Mammary epithelial cell (primary cell): ENCODE results near the gene CRB2.

Experiments
- EZH2 ChIP-seq: IDR thresholded peaks from 2 replicates; pipeline ENCODE4 v1.6.1; 2012; ENCODE audit warnings: low read length, inconsistent platforms, borderline replicate concordance
- TF ChIP-seq, protein P1 (sequence below), 2 donors: IDR thresholded peaks in 1 of 2; conservative IDR thresholded peaks in 1 of 2; 2 replicates each; pipeline ENCODE4 v1.5.1; 2011 to 2012; ENCODE audit warnings: inconsistent platforms in 2 of 2, low read length in 2 of 2, mild to moderate bottlenecking in 2 of 2, control low read depth in 1 of 2, low read depth in 1 of 2; ENCODE audit not compliant: insufficient read depth in 1 of 2; ENCODE audit errors: extremely low read depth in 1 of 2

DNA sequence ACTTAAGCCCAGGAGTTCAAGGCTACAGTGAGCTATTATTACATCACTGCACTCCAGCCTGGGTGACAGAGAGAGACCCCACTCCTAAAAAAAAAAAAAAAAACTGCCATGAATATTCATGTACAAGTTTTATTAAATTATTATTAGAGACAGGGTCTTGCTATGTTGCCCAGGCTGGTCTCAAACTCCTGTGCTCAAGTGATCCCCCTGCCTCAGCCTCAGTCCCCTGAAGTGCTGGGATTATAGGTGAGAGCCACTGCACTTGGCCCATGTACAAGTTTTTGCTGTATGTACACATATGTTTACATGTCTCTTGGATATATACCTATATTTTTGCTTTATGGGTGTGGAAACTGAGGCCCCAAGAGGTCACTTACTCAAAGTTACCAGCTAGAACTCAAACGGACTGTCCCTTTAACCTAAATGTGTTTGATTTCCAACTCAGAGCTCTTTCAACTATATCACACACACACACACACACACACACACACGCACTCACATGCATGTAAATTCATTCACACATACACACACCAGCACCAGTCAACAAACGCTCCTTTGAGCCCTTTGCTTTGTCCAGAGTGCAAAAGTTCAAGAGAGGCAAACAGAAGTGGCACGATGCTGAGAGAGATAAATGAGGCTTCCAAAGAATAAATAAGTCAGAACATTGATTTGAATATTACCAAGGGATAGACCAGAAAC is 45.3 kb upstream of the CRB2 start:
- no peak for TF ChIP-seq EZH2
- TF ChIP-seq, protein P1, sequence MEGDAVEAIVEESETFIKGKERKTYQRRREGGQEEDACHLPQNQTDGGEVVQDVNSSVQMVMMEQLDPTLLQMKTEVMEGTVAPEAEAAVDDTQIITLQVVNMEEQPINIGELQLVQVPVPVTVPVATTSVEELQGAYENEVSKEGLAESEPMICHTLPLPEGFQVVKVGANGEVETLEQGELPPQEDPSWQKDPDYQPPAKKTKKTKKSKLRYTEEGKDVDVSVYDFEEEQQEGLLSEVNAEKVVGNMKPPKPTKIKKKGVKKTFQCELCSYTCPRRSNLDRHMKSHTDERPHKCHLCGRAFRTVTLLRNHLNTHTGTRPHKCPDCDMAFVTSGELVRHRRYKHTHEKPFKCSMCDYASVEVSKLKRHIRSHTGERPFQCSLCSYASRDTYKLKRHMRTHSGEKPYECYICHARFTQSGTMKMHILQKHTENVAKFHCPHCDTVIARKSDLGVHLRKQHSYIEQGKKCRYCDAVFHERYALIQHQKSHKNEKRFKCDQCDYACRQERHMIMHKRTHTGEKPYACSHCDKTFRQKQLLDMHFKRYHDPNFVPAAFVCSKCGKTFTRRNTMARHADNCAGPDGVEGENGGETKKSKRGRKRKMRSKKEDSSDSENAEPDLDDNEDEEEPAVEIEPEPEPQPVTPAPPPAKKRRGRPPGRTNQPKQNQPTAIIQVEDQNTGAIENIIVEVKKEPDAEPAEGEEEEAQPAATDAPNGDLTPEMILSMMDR (conservative IDR thresholded peaks at IDR 0.05 in 1 of 2, IDR thresholded peaks at IDR 0.05 in 1 of 2; ENCODE audit: extremely low read depth in 1 of 2, insufficient read depth in 1 of 2, low read depth in 1 of 2, low read length in 2 of 2): no peak
